Endothelial cell of umbilical vein (primary cell): ENCODE measurements around the gene GMCL2. TPM values are rescaled to one million over a fixed set of nuclear protein-coding genes. Genes with fewer than 3 reads are reported as not detected.

Experiments
- BruUV-seq: library from RNA; stranded (reverse); fragments of 400-500 nt; replicated peaks from 2 replicates; lab custom pipeline; 2021; lab: Mats Ljungman, UMichigan
- CTCF ChIA-PET: fragments of 300-600, 350-600 bp; sonication (Branson Sonifier 250); formaldehyde crosslinking; loops from one replicate; lab custom pipeline; 2021; ENCODE audit warnings: antibody characterized with exemption, inconsistent platforms; lab: Charles Lee
- POLR2A ChIA-PET: fragments of 300-600, 350-600 bp; sonication (Branson Sonifier 250); formaldehyde crosslinking; loops from one replicate; lab custom pipeline; 2021; ENCODE audit warnings: antibody characterized with exemption, inconsistent platforms; lab: Charles Lee
- DNase-seq: peaks from one replicate; pipeline ENCODE4 v3.0.0-alpha.2; 2011; ENCODE audit warnings: low read depth, low spot score
- FAIRE-seq: peaks from 2 replicates; lab custom pipeline; 2011; peaks lifted over from hg19 to GRCh38; lab: Jason Lieb, UNC
- H2AFZ ChIP-seq: 2 replicates; pipeline ENCODE4 v1.6.0; 2012; ENCODE audit warnings: low read depth, low read length, control low read depth, inconsistent platforms
- H3K27ac ChIP-seq: 2 replicates; pipeline ENCODE4 v1.5.1; 2011; ENCODE audit warnings: low read depth, mild to moderate bottlenecking, control low read depth, low read length, moderate library complexity; ENCODE audit not compliant: insufficient read depth
- H3K27me3 ChIP-seq, 2 experiments: 2 replicates each; pipeline versions ENCODE4 v1.6.0 to v1.6.1; 2011; ENCODE audit warnings: low read length in 2 of 2, mixed read lengths in 1 of 2; ENCODE audit not compliant: control insufficient read depth in 2 of 2, insufficient read depth in 2 of 2
- H3K36me3 ChIP-seq, 2 experiments: 2 replicates in 1 of 2; 3 replicates in 1 of 2; pipeline ENCODE4 v1.5.1; 2011; ENCODE audit warnings: low read length in 2 of 2, mild to moderate bottlenecking in 1 of 2, moderate library complexity in 1 of 2; ENCODE audit not compliant: control insufficient read depth in 2 of 2, insufficient read depth in 2 of 2; ENCODE audit errors: extremely low read depth in 1 of 2
- H3K4me1 ChIP-seq: 3 replicates; pipeline ENCODE4 v1.5.1; 2011; ENCODE audit warnings: mild to moderate bottlenecking, low read length; ENCODE audit not compliant: control insufficient read depth, insufficient read depth; ENCODE audit errors: extremely low read depth
- H3K4me2 ChIP-seq: 2 replicates; pipeline ENCODE4 v1.6.1; 2011; ENCODE audit warnings: low read length, control low read depth, mixed read lengths; ENCODE audit not compliant: insufficient read depth
- H3K4me3 ChIP-seq, 3 experiments: fragments of 200-600 bp in 1 of 3; sonication (generic), shearing (Covaris generic) in 1 of 3; replicated peaks in 1 of 3; 2 replicates each; pipeline ENCODE4 v1.5.1; 2011 to 2016; ENCODE audit warnings: control low read depth in 3 of 3, low read length in 3 of 3, mild to moderate bottlenecking in 2 of 3, inconsistent platforms in 1 of 3, low read depth in 1 of 3, moderate library complexity in 1 of 3; ENCODE audit not compliant: insufficient read depth in 1 of 3
- H3K79me2 ChIP-seq: 2 replicates; pipeline ENCODE4 v1.6.0; 2012; ENCODE audit warnings: low read length, inconsistent platforms; ENCODE audit not compliant: control insufficient read depth, insufficient read depth
- H3K9ac ChIP-seq: replicated peaks from 2 replicates; pipeline ENCODE3; 2011; ENCODE audit warnings: low read length, control low read depth; ENCODE audit not compliant: insufficient read depth; ENCODE audit errors: extremely low read depth
- H3K9me1 ChIP-seq: replicated peaks from 3 replicates; pipeline ENCODE4 v1.6.0; 2011; ENCODE audit warnings: mild to moderate bottlenecking, low read length; ENCODE audit not compliant: control insufficient read depth, insufficient read depth; ENCODE audit errors: extremely low read depth
- H3K9me3 ChIP-seq: replicated peaks from 2 replicates; pipeline ENCODE4 v1.5.1; 2012; ENCODE audit warnings: low read length, inconsistent platforms; ENCODE audit not compliant: control insufficient read depth, insufficient read depth
- H4K20me1 ChIP-seq: replicated peaks from 2 replicates; pipeline ENCODE3; 2011; ENCODE audit warnings: mild to moderate bottlenecking, low read length; ENCODE audit not compliant: control insufficient read depth, insufficient read depth; ENCODE audit errors: extremely low read depth
- EZH2 ChIP-seq: IDR thresholded peaks from 2 replicates; pipeline ENCODE4 v1.6.1; 2012; ENCODE audit warnings: borderline replicate concordance, low read depth, mild to moderate bottlenecking, moderate library complexity, low read length, inconsistent platforms; ENCODE audit not compliant: severe bottlenecking
- FOS ChIP-seq: IDR thresholded peaks from 2 replicates; pipeline ENCODE4 v1.6.1; 2011; ENCODE audit warnings: mild to moderate bottlenecking, low read length, moderate library complexity, borderline replicate concordance; ENCODE audit not compliant: insufficient read depth
- GATA2 ChIP-seq: IDR thresholded peaks from 2 replicates; pipeline ENCODE4 v1.7.0; 2011; ENCODE audit warnings: low read depth, mild to moderate bottlenecking, moderate library complexity, mixed read lengths, low read length; ENCODE audit not compliant: insufficient read length, insufficient read depth
- JUN ChIP-seq: IDR thresholded peaks from 2 replicates; pipeline ENCODE4 v1.6.1; 2011; ENCODE audit warnings: borderline replicate concordance, low read depth; ENCODE audit not compliant: insufficient read length, insufficient read depth
- MAX ChIP-seq: IDR thresholded peaks from 2 replicates; pipeline ENCODE4 v1.6.1; 2011; ENCODE audit not compliant: insufficient read depth, insufficient read length
- MYC ChIP-seq: IDR thresholded peaks from one replicate; pipeline ENCODE4 v1.6.1; 2011; ENCODE audit warnings: mild to moderate bottlenecking, low read depth, low read length
- POLR2A ChIP-seq: IDR thresholded peaks from 2 replicates; pipeline ENCODE4 v1.6.1; 2012; ENCODE audit warnings: low read depth, mild to moderate bottlenecking, control low read depth, low read length
- POLR2AphosphoS5 ChIP-seq: IDR thresholded peaks from 2 replicates; pipeline ENCODE4 v1.6.1; 2012; ENCODE audit warnings: low read depth, mild to moderate bottlenecking, control low read depth, low read length, moderate library complexity; ENCODE audit not compliant: insufficient read depth
- dilution Hi-C: fragments of 300-500 bp; cut with MboI; formaldehyde crosslinking; loops from one replicate; pipeline ENCODE4 v1.15.0; 2019; ENCODE audit warnings: low sequenced_read_pairs; ENCODE audit not compliant: extremely low pct_ligation_motif_present
- intact Hi-C: fragments of 100-400 bp; cut with micrococcal nuclease; formaldehyde crosslinking; loops from one replicate; pipeline ENCODE4 v1.10.0; 2022
- polyA plus RNA-seq, 4 experiments: library from polyadenylated mRNA; depleted of rRNA in 3 of 4; stranded (reverse) in 3 of 4; unstranded in 1 of 4; fragments of >200 nt; gene quantifications; 2 replicates each; pipeline versions ENCODE4 v1.2.1 to v1.2.3, GENCODE V29; 2011 to 2012; ENCODE audit warnings: missing spikeins in 1 of 4
- total RNA-seq: library from RNA; stranded (reverse); gene quantifications from 2 replicates; pipeline ENCODE4 v1.2.3, GENCODE V29; 2021
- TF ChIP-seq, protein P1 (sequence below), 2 donors: IDR thresholded peaks; 1 replicate in 1 of 2; 2 replicates in 1 of 2; pipeline ENCODE4 v1.5.1; 2011; ENCODE audit warnings: low read length in 2 of 2, mild to moderate bottlenecking in 2 of 2, moderate library complexity in 2 of 2, control low read depth in 1 of 2, inconsistent platforms in 1 of 2, low read depth in 1 of 2; ENCODE audit not compliant: insufficient read depth in 1 of 2; ENCODE audit errors: extremely low read depth in 1 of 2

The GMCL2 gene
- total and polyA plus RNA-seq, 2 donors (not counting 3 experiments of a cell fraction or from before 2014, with no cell fraction given): not detected

DNA sequence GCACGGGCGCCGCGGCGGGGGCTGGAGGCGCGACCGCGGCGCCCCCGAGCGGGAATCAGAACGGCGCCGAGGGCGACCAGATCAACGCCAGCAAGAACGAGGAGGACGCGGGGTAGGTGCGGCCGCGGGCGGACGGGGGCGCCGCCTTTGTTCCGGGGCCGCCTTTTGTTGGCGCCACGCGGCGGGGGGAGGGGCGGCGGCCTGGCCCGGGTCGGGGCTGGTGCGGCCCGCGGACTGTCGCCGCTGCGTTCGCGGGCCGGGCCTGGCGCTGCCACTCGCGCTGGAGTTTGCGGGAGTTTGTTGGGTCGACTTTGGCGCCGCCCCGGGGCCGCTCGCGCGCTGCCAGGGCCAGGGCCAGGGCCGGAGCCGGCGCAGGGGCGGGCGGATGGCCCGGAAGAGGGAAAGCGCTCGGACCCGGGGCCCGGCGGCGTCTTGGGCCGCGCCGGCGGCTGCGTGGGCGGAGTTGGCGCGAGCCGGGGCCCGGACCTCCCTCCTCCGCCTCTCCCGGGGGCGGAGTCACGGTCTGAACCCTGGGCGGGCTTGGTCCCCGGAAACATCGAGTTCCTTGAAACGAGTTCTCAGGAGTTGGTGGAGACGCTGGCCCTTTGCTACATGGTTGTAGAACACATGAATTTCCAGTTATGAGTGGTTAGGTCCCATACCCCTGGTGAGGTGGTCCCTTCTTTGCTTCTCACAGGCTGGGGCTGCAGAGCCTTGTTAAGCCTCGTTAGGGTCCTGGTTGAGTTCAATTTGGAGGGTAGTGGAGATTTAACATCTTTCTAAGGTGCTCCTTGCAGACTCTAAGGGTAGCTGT is 18.0 kb upstream of the GMCL2 start:
- DNase-seq (peak; percentile 53), FAIRE-seq (peak; percentile 71)
- intact Hi-C loops: loop anchor here (1.0 to 2.0 kb wide), 4 partner anchors 28 to 129 kb away; partner anchors contain the start of gene PHYKPL
- BruUV-seq: no TSS peak
- Histone ChIP-seq H3K36me3 (peaks cover 24 to 32% of the 10 kb centered on the region in 2 experiments), H3K4me1 (peaks cover 22% of the 10 kb centered on the region), H3K9me1 (no peaks in the 10 kb centered on the region), H3K4me2 (peak overlapping the region; percentile 69), H3K9me3 (no peaks in the 10 kb centered on the region), H3K27ac (peak overlapping the region; percentile 65), H4K20me1 (peaks cover 4% of the 10 kb centered on the region), H3K9ac (peak overlapping the region; percentile 89), H3K79me2 (peaks cover 55% of the 10 kb centered on the region), H3K27me3 (no peaks in the 10 kb centered on the region), H2AFZ (no peak overlapping the region), H3K4me3 (peak overlapping the region; percentile 66 to 93 (median 81))
- dilution Hi-C loops: no loop called here
- ChIA-PET CTCF (interaction anchor here (0.9 to 1.4 kb wide), 4 partner anchors 10 to 129 kb away, joined by 3 to 5 read pairs (median 4); no protein-coding TSS in a partner anchor), POLR2A (interaction anchor here (1.0 to 1.5 kb wide), 7 partner anchors 9 to 130 kb away, joined by 3 to 13 read pairs (median 6); partner anchors contain the start of gene NHP2)
- TF ChIP-seq GATA2: no peak
- TF ChIP-seq EZH2: no peak
- no peak for TF ChIP-seq MYC
- TF ChIP-seq MAX: no peak
- no peak for TF ChIP-seq FOS
- TF ChIP-seq, protein P1, sequence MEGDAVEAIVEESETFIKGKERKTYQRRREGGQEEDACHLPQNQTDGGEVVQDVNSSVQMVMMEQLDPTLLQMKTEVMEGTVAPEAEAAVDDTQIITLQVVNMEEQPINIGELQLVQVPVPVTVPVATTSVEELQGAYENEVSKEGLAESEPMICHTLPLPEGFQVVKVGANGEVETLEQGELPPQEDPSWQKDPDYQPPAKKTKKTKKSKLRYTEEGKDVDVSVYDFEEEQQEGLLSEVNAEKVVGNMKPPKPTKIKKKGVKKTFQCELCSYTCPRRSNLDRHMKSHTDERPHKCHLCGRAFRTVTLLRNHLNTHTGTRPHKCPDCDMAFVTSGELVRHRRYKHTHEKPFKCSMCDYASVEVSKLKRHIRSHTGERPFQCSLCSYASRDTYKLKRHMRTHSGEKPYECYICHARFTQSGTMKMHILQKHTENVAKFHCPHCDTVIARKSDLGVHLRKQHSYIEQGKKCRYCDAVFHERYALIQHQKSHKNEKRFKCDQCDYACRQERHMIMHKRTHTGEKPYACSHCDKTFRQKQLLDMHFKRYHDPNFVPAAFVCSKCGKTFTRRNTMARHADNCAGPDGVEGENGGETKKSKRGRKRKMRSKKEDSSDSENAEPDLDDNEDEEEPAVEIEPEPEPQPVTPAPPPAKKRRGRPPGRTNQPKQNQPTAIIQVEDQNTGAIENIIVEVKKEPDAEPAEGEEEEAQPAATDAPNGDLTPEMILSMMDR (IDR thresholded peaks at IDR 0.05; ENCODE audit: extremely low read depth in 1 of 2, insufficient read depth in 1 of 2, low read depth in 1 of 2, low read length in 2 of 2): no peak
- TF ChIP-seq POLR2A: peak; percentile 70
- no peak for TF ChIP-seq JUN
- peak; percentile 72 for TF ChIP-seq POLR2AphosphoS5
